NAMALWA (cell line): ENCODE results near the gene ZFP69B.
"Not testable (repeated sequence)": the region's sequence is repeated elsewhere in the genome, so short reads cannot be mapped to it uniquely, and the experiment has no call there.

Experiments
- DNase-seq: peaks from one replicate; pipeline ENCODE4 v3.0.0-alpha.2; 2015; ENCODE audit warnings: low spot score

ZFP69B gene

GRCh38 chr1:40435876-40436275, 14.4 kb upstream of the ZFP69B start:
- DNase-seq = no peak

- DNase-seq = peak; percentile 64
Observed at GRCh38 chr1:40438391-40439015, 11.8 kb upstream of the ZFP69B start.

GRCh38 chr1:40439247-40439646, 11.0 kb upstream of the ZFP69B start:
- DNase-seq = no peak

- DNase-seq = peak; percentile 55
Observed at GRCh38 chr1:40450495-40451237, 390 bp downstream of the ZFP69B start.

GRCh38 chr1:40451238-40451585, 936 bp downstream of the ZFP69B start:
- DNase-seq = peak; percentile 22

- DNase-seq = no peak
Observed at GRCh38 chr1:40454873-40455272, 4.6 kb downstream of the ZFP69B start.

GRCh38 chr1:40462956-40463590, 12.8 kb downstream of the ZFP69B start:
- peak; percentile 26 for DNase-seq

- no peak for DNase-seq
Observed at GRCh38 chr1:40469327-40469726, 19.1 kb downstream of the ZFP69B start.

- DNase-seq = no peak
Observed at GRCh38 chr1:40475268-40475667, 25.0 kb downstream of the ZFP69B start.

GRCh38 chr1:40476924-40477677, 26.8 kb downstream of the ZFP69B start, which contains the start of gene ZFP69:
ZFP69 (plus strand) TSS chr1:40477290; CDS start chr1:40479362, 2,072 bp downstream.
- peak; percentile 84 for DNase-seq

GRCh38 chr1:40477678-40478053, 27.4 kb downstream of the ZFP69B start:
- peak; percentile 18 for DNase-seq

- DNase-seq = no peak
Observed at GRCh38 chr1:40478276-40478675, 28.0 kb downstream of the ZFP69B start.

- DNase-seq = no peak
Observed at GRCh38 chr1:40479156-40479555, 28.9 kb downstream of the ZFP69B start.

GRCh38 chr1:40495315-40495903, 45.1 kb downstream of the ZFP69B start:
- no peak for DNase-seq

- DNase-seq = not testable (repeated sequence)
Observed at GRCh38 chr1:40502651-40503050, 52.4 kb downstream of the ZFP69B start.

- DNase-seq = no peak
Observed at GRCh38 chr1:40507973-40508372, 57.7 kb downstream of the ZFP69B start.

GRCh38 chr1:40508375-40509341, 58.4 kb downstream of the ZFP69B start, which contains the start of gene EXO5:
EXO5 (plus strand) TSS chr1:40508767; CDS start chr1:40514545, 5,778 bp downstream.
- peak; percentile 81 for DNase-seq
